Retinal pigment epithelial cell (primary cell): Measurements from ENCODE around the gene GUCD1.
A peak's percentile ranks its signal among the peaks of the same experiment; 100 is the strongest.

Experiments used
- DNase-seq: peaks from one replicate; pipeline ENCODE4 v3.0.0-alpha.2; 2010; ENCODE audit warnings: low read depth
- H3K4me3 ChIP-seq: 2 replicates; pipeline ENCODE4 v1.5.1; 2011; ENCODE audit warnings: mild to moderate bottlenecking, low read length, control low read depth, moderate library complexity
- TF ChIP-seq, protein P1 (sequence below): conservative IDR thresholded peaks from 2 replicates; pipeline ENCODE4 v1.5.1; 2011; ENCODE audit warnings: low read depth, low read length, control low read depth, inconsistent platforms

Gene GUCD1

DNA sequence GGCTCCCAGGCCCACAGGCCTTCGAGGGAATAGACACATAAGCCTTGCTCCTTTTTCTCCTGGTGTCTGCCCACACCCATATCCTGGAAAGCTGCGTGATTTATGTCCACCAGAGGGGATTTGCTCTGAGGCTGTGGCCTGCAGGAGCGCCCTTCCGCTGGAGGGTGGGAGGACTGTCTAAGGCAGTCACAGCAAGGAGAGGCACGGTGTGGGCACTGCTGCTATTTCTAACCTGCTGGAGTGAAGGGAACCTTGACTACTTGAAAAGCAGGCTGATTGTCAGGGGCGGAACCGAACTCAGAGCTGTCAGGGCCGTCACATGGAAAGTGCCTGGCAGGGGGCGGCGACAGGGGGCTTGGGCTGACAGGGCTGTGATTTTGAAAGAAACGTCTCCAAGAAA is 56.1 kb downstream of the GUCD1 start:
- no peak overlapping the region for H3K4me3 ChIP-seq
- DNase-seq, result no peak
- TF ChIP-seq, protein P1, sequence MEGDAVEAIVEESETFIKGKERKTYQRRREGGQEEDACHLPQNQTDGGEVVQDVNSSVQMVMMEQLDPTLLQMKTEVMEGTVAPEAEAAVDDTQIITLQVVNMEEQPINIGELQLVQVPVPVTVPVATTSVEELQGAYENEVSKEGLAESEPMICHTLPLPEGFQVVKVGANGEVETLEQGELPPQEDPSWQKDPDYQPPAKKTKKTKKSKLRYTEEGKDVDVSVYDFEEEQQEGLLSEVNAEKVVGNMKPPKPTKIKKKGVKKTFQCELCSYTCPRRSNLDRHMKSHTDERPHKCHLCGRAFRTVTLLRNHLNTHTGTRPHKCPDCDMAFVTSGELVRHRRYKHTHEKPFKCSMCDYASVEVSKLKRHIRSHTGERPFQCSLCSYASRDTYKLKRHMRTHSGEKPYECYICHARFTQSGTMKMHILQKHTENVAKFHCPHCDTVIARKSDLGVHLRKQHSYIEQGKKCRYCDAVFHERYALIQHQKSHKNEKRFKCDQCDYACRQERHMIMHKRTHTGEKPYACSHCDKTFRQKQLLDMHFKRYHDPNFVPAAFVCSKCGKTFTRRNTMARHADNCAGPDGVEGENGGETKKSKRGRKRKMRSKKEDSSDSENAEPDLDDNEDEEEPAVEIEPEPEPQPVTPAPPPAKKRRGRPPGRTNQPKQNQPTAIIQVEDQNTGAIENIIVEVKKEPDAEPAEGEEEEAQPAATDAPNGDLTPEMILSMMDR, result no peak

DNA sequence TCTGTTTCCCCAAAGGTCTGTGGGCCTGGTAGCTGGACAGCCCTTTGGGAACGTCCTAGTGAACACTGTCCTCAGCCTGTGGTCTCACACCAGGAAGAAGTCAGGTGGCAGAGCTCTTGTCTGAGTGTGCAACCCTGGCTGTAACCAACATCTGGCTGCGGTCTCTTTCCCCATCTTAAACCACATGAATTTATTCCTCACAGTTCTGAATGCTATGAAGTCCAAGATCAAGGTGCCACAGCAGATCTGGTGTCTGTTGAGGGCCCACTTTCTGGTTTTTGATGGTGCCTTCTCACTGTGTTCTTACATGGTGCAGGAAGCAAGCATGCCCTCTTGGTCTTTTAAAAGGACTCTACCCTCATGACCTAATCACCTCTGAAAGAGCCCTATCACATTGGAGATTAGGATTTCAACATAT is 57.1 kb downstream of the GUCD1 start:
- TF ChIP-seq, protein P1, result no peak
- H3K4me3 ChIP-seq, result no peak overlapping the region
- no peak for DNase-seq

DNA sequence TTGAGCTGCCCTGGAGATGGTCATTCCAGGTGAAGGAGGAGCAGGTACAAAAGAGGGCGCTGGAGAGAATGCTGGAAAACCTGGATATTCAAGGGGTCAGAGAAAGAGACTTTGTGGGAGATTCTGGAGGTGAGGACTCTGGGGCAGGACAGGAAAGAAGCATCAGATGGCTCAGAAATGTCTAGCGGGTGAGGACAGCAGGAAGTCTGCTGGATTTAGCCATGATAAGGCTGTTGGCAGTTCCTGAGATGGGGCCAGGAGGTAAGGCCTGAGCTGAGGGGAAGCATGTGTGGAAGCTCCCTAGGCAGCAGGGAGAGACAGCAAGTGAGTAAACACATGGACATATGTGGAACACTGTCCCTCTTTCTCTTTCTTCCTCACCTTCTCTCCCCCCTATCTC is 58.3 kb downstream of the GUCD1 start:
- H3K4me3 ChIP-seq, result no peak overlapping the region
- no peak for DNase-seq
- TF ChIP-seq, protein P1, result no peak

DNA sequence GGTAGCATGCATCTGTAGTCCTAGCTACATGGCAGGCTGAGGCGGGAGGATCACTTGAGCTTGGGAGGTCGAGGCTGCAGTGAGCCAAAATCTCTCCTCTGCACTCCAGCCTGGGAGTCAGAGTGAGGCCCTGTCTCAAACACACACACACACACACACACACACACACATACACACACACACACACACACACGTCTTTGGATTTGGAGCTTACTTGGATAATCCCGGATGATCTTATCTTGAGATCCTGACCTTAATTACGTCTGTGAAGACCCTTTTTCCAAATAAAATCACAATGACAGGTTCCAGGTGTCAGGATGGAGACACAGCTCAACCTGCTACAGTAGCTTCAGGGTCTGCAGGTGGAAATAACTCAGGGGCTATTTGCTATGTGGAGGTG is 58.7 kb downstream of the GUCD1 start:
- DNase-seq, result no peak
- TF ChIP-seq, protein P1, result no peak
- no peak overlapping the region for H3K4me3 ChIP-seq

DNA sequence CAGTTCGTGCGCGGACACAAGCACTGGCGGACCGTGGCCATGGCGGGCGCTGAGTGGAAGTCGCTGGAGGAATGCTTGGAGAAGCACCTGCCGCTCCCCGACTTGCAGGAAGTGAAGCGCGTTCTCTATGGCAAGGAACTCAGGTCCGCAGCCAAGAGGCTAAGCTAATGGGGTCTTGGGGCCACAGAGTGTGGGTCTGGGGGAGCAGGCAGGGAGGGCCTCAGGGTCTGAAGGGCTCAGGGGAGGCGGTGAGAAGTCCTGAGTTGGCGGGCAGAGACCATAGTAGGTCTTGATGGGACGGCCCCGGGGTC is 59.6 kb downstream of the GUCD1 start:
- TF ChIP-seq, protein P1, result no peak
- DNase-seq, result no peak
- no peak overlapping the region for H3K4me3 ChIP-seq

DNA sequence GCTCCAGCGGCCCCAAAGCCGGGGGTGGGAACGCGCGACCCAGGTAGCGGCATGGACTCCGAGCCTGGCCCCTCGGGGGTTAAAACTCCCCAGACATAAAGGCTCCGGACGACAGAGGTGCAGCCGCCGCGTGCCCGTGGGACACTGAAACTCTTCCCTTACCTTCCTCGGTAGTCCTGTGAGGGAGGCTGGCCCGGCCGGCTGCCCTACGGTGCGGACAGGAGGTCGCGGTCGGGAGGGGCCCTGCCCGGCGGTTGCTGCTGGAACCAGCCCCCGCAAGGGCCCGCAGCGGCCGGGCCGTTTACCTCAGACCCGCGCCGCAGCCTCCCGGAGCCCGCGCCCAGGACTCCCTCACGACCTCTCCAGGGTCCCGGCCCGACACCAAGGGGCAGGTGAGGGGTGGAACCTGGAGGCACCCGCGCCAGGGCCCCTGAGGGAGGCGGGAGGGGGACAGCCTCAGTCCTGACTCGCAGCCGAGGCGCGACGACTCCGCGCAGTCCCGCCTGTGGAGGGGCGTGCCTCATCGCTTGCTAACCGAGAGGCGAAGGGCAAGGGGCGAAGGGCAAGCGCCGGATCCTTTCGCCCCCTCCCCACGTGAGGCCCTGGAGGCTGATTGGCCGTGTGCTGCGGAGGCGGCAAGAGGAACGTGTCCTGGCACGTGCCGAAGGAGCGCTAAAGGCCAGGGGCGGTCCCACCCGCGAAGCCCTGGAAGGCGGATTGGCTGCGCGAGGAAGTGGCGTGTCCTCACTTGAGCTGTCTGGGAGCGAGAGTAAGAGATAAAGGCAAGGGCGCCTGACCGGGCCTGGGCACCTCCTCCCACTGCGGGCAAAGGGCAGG is 60.2 kb downstream of the GUCD1 start, which contains the start of gene UPB1:
TSS of gene UPB1 (plus strand) at position 805 of the 837 bp plus-strand sequence. CDS start 72 bp downstream, outside the sequence.
- H3K4me3 ChIP-seq, result peak within 1 kb of the TSS; percentile 35
- no peak for DNase-seq
- TF ChIP-seq, protein P1, result no peak

DNA sequence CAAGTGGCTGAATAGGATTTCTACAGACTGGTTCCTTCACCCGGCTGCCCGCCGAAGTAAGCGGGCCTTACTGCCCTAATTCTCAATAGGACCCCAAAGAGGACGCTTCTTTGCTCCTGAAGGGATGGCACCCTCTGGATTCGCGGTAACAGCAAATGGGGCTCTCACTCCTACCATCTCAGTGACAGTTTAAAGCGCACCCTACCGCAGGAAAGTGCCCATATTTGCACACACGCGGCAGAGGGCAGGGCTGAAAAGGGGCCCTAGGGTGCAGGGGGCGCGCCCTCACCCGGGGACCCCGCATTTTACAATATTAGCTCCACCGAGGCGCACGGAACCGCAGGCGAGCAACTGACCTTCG is 60.8 kb downstream of the GUCD1 start:
- no peak for DNase-seq
- TF ChIP-seq, protein P1, result no peak
- H3K4me3 ChIP-seq, result peak overlapping the region; percentile 35
